Ishikawa (cell line): ENCODE results near the gene C3orf33.

Source experiments
- CEBPB ChIP-seq: IDR thresholded peaks from 2 replicates; pipeline ENCODE4 v1.6.1; 2012
- RAD21 ChIP-seq: IDR thresholded peaks from 2 replicates; pipeline ENCODE4 v1.6.1; 2012; ENCODE audit warnings: low read depth
- TAF1 ChIP-seq: IDR thresholded peaks from 2 replicates; pipeline ENCODE4 v1.6.1; 2012; ENCODE audit warnings: low read depth, mild to moderate bottlenecking
- YY1 ChIP-seq: IDR thresholded peaks from 2 replicates; pipeline ENCODE4 v1.6.1; 2012; ENCODE audit warnings: low read depth
- ZBTB7A ChIP-seq: IDR thresholded peaks from 2 replicates; pipeline ENCODE4 v1.6.1; 2012; ENCODE audit warnings: low read depth
- TF ChIP-seq, protein P1 (sequence below): IDR thresholded peaks from 2 replicates; pipeline ENCODE4 v1.6.1; 2012; ENCODE audit warnings: low read depth, mild to moderate bottlenecking

DNA sequence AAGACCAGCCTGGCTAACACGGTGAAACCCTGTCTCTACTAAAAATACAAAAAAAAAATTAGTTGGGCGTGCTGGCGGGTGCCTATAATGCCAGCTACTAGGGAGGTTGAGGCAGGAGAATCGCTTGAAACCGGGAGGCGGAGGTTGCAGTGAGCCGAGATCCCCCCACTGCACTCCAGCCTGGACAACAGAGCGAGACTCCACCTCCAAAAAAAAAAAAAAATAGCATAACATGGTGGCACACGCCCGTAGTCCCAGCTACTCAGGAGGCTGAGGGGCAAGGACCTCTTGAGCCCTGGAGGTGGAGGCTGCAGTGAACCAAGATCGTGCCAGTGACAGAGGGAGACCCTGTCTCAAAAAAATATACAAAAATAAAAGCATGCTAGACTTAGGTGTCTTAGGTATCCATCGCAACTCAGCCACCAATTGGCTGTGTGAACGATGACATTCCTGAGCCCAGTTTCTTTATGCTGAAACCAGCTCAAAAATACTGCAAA, 67.5 kb downstream of the C3orf33 start:
- TF ChIP-seq RAD21 (no peak), YY1 (no peak), CEBPB (no peak), TAF1 (no peak), ZBTB7A (no peak)
- TF ChIP-seq, protein P1, sequence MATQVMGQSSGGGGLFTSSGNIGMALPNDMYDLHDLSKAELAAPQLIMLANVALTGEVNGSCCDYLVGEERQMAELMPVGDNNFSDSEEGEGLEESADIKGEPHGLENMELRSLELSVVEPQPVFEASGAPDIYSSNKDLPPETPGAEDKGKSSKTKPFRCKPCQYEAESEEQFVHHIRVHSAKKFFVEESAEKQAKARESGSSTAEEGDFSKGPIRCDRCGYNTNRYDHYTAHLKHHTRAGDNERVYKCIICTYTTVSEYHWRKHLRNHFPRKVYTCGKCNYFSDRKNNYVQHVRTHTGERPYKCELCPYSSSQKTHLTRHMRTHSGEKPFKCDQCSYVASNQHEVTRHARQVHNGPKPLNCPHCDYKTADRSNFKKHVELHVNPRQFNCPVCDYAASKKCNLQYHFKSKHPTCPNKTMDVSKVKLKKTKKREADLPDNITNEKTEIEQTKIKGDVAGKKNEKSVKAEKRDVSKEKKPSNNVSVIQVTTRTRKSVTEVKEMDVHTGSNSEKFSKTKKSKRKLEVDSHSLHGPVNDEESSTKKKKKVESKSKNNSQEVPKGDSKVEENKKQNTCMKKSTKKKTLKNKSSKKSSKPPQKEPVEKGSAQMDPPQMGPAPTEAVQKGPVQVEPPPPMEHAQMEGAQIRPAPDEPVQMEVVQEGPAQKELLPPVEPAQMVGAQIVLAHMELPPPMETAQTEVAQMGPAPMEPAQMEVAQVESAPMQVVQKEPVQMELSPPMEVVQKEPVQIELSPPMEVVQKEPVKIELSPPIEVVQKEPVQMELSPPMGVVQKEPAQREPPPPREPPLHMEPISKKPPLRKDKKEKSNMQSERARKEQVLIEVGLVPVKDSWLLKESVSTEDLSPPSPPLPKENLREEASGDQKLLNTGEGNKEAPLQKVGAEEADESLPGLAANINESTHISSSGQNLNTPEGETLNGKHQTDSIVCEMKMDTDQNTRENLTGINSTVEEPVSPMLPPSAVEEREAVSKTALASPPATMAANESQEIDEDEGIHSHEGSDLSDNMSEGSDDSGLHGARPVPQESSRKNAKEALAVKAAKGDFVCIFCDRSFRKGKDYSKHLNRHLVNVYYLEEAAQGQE = no peak
